SU-DHL-6 (cell line): Measurements from ENCODE around the gene PSMB8.

Experiments used
- EZH2phosphoT487 ChIP-seq: fragments of 200-600 bp; sonication (generic), shearing (Covaris generic); conservative IDR thresholded peaks from 2 replicates; pipeline ENCODE4 v1.6.1; 2018; ENCODE audit warnings: mild to moderate bottlenecking, antibody characterized with exemption, low read length, moderate library complexity, mixed read lengths
- TF ChIP-seq, protein P1 (sequence below): fragments of 200-600 bp; sonication (generic); IDR thresholded peaks from one replicate; pipeline ENCODE4 v1.5.1; 2017; ENCODE audit warnings: antibody characterized with exemption, mild to moderate bottlenecking, low read length, moderate library complexity; ENCODE audit not compliant: insufficient read depth, poor library complexity, severe bottlenecking

DNA sequence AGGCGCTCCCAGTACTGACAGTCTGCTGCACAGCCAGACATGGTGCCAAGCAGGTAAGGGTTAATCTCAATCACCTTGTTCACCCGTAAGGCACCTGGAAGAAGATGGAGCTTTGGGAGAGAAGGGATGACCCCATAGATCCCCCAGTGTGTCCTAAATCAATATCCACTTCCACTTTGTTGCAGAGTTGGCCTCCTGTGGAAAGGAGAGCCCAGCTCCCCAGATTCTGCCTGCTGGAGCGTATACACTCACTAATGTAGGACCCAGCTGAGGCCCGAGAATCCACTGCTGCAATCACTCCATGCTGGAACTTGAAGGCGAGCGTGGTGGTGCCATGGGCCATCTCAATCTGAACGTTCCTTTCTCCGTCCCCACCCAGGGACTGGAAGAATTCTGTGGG, 1.2 kb downstream of the PSMB8 start:
- TF ChIP-seq, protein P1, sequence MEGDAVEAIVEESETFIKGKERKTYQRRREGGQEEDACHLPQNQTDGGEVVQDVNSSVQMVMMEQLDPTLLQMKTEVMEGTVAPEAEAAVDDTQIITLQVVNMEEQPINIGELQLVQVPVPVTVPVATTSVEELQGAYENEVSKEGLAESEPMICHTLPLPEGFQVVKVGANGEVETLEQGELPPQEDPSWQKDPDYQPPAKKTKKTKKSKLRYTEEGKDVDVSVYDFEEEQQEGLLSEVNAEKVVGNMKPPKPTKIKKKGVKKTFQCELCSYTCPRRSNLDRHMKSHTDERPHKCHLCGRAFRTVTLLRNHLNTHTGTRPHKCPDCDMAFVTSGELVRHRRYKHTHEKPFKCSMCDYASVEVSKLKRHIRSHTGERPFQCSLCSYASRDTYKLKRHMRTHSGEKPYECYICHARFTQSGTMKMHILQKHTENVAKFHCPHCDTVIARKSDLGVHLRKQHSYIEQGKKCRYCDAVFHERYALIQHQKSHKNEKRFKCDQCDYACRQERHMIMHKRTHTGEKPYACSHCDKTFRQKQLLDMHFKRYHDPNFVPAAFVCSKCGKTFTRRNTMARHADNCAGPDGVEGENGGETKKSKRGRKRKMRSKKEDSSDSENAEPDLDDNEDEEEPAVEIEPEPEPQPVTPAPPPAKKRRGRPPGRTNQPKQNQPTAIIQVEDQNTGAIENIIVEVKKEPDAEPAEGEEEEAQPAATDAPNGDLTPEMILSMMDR: no peak
- TF ChIP-seq EZH2phosphoT487: no peak
